ENCODE data around the gene MRPL34. TPM values are rescaled to one million over a fixed set of nuclear protein-coding genes. Genes with fewer than 3 reads are reported as not detected.

Gene MRPL34
- total RNA-seq, 1 donor from 2014 or later = 60.2 TPM

DNA sequence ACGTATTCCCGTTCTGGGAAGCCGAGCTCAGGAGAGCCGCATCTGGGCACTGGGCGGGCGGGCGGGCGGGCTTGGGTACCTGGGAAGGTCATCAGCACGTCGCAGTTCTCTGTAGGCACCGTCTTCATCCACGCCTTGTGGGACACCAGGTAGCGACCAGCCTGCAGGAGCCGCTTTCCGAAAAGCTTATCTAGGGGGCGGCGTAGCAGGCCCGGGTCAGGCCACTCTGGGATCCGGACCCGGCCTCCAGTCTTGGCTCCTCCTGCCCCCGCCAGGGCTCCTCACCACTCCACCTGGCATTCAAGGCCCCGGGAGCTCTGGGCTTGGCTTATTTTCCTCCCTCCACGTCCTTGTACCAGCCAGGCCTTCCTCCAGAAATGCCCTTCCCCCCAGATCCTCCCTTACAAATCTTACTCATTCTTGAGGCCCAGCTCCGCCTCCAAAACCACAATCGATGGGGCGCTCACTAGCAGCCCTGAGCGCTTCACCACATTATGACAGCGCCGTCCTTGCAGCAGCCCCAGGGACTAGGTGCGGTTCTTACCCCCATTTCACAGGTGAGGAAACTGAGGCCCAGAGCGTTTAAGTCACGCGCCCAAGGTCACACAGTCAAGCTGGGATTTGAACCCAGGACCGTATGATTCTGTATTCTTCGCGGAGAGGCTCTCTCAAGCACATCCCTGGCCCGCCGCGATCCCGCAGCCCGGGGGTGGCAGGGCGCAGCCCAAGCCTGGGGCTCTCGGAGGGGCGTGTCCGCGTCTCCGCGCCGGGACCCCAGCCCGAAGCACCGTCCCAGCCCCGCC lies 28.1 kb downstream of the MRPL34 start:
- no peak for DNase-seq (ENCODE audit: low spot score)
- Mint-ChIP-seq H3K4me1 (ENCODE audit: unreplicated experiment) (peaks cover 11% of the 10 kb centered on the region), H3K9me3 (ENCODE audit: unreplicated experiment) (no peaks in the 10 kb centered on the region), H3K36me3 (ENCODE audit: low read depth, unreplicated experiment) (peaks cover 17% of the 10 kb centered on the region), H3K27ac (ENCODE audit: unreplicated experiment) (no peak overlapping the region), H3K27me3 (ENCODE audit: unreplicated experiment) (peaks cover 21% of the 10 kb centered on the region), H3K4me3 (ENCODE audit: unreplicated experiment) (peak overlapping the region; percentile 86)
- TF ChIP-seq, protein P1, sequence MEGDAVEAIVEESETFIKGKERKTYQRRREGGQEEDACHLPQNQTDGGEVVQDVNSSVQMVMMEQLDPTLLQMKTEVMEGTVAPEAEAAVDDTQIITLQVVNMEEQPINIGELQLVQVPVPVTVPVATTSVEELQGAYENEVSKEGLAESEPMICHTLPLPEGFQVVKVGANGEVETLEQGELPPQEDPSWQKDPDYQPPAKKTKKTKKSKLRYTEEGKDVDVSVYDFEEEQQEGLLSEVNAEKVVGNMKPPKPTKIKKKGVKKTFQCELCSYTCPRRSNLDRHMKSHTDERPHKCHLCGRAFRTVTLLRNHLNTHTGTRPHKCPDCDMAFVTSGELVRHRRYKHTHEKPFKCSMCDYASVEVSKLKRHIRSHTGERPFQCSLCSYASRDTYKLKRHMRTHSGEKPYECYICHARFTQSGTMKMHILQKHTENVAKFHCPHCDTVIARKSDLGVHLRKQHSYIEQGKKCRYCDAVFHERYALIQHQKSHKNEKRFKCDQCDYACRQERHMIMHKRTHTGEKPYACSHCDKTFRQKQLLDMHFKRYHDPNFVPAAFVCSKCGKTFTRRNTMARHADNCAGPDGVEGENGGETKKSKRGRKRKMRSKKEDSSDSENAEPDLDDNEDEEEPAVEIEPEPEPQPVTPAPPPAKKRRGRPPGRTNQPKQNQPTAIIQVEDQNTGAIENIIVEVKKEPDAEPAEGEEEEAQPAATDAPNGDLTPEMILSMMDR (IDR thresholded peaks at IDR 0.05; ENCODE audit: unreplicated experiment) = no peak

DNA sequence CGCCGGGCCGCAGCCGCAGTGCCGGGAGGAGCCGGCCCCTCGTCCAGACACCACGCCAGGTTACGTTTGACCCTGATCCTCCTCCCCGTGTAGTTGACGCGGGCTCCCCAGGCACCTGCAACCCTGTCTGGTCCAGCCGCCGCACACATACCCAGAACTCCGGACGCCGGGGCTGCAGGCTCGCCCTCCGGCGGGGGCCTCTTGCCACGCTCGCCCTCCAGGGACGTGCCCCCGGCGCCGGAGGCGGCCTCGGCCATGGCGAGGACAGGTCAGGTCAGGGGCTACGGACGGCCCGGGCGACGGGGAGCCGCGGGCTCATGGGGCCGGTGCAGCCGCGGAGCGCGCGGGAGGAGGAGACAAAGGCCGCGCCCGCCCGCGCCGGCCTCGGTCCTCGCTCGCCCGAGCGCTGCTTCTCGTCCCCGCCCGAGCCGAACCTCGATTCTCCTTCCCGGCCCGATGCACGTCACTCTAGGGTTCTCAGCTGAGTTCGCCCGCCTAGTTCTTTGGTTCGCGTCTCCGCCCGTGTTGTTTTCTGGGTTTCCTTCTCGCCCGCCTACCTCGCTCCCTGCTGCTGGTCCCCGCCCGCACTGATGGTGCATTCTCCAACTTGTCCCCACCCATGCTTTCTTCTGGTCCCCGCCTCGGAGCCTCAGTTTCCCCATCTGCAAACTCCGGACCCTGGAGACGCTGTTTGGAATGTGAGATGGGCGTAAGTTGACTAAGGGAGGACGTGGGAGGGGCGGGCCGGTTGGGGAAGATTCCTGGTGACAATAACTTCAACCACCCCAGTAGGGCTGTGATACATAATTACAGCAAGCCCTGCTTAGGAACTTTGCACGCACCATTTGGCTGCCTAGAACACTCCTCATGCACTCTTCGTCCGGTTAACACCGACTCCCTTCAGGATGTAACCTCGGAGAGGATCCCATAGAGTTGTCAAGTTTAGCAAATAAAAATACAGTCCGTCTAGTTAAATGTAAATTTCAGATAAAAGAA lies 29.0 kb downstream of the MRPL34 start, which contains the start of gene ANO8:
Gene ANO8, minus strand, starts transcription at position 442 of the 996 bp plus-strand sequence. Its CDS starts 185 bp downstream, at position 257.
- TF ChIP-seq, protein P1 (IDR thresholded peaks at IDR 0.05; ENCODE audit: unreplicated experiment) = no peak
- DNase-seq (ENCODE audit: low spot score) = peak; percentile 92
- H3K4me3 Mint-ChIP-seq (ENCODE audit: unreplicated experiment) = peak within 1 kb of the TSS; percentile 93
- H3K27me3 Mint-ChIP-seq (ENCODE audit: unreplicated experiment) = peaks cover 25% of the 10 kb centered on the region
- H3K9me3 Mint-ChIP-seq (ENCODE audit: unreplicated experiment) = no peaks in the 10 kb centered on the region
- peak within 1 kb of the TSS; percentile 83 for H3K27ac Mint-ChIP-seq (ENCODE audit: unreplicated experiment)
- H3K4me1 Mint-ChIP-seq (ENCODE audit: unreplicated experiment) = peaks cover 11% of the 10 kb centered on the region
- H3K36me3 Mint-ChIP-seq (ENCODE audit: low read depth, unreplicated experiment) = peaks cover 17% of the 10 kb centered on the region

DNA sequence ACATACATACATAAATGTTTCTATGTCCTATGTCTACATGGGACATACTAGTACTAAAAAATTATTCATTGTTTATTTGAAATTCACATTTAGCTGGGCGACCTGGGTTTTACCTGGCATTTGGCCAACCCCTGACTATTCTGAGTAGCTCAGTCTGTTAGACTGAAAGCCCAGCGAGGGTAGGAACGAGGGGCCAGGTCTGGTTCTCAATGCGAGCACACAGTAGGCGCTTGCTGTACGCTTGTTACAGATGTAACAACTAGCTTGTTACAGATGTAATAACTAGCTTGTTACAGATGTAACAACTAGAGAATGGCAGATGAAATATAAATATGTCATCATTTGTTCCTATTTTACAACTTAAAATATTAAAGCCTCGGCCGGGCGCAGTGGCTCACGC lies 29.9 kb downstream of the MRPL34 start:
- H3K4me1 Mint-ChIP-seq (ENCODE audit: unreplicated experiment) = peaks cover 11% of the 10 kb centered on the region
- no peaks in the 10 kb centered on the region for H3K9me3 Mint-ChIP-seq (ENCODE audit: unreplicated experiment)
- H3K27me3 Mint-ChIP-seq (ENCODE audit: unreplicated experiment) = peaks cover 25% of the 10 kb centered on the region
- TF ChIP-seq, protein P1 (IDR thresholded peaks at IDR 0.05; ENCODE audit: unreplicated experiment) = no peak
- no peak for DNase-seq (ENCODE audit: low spot score)
- H3K36me3 Mint-ChIP-seq (ENCODE audit: low read depth, unreplicated experiment) = peaks cover 15% of the 10 kb centered on the region
- no peak overlapping the region for H3K4me3 Mint-ChIP-seq (ENCODE audit: unreplicated experiment)
- H3K27ac Mint-ChIP-seq (ENCODE audit: unreplicated experiment) = no peak overlapping the region

DNA sequence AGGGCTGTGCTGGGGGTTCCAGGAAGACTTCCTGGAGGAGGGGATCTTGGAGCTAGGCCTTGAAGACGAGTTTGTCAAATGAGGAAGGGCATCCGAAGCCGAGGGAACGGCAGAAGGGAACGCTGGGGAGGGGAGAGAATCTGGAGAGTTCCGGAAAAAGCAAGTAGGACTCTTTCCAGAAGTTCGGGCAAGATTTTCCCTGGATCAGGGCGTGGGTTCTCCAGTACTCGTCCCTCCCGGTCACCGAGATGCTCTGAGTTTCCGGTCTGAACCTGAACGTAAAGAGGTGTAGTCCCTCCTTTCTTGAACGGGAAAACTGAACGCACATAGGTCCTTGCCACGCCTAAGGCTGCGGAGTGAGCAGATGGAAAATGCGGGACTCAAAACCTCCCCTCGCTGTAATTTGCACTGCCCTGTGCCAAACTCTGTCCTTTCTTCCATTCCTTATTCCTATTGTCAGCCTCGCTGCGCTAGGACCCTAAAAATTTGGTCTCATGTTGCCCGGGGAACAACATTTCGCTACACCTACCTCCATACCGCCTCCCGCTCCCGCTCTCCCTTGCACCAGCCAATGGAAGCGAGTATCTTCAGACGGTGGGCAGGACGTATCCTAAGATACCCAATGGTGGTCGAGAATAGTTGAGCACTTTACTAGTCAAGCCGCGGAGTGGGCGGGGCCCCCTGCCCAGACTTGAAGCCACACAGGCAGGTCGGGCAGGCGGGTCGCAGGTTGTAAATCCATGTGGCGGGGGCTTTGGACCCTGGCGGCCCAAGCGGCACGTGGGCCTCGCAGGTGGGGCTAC lies 31.4 kb downstream of the MRPL34 start, which contains the start of gene GTPBP3:
Gene GTPBP3, plus strand, starts transcription at position 682 of the 803 bp plus-strand sequence. Its CDS starts 59 bp downstream, at position 741.
- Mint-ChIP-seq H3K27ac (ENCODE audit: unreplicated experiment) (peak within 1 kb of the TSS; percentile 95), H3K27me3 (ENCODE audit: unreplicated experiment) (peaks cover 27% of the 10 kb centered on the region), H3K4me3 (ENCODE audit: unreplicated experiment) (peak within 1 kb of the TSS; percentile 94), H3K9me3 (ENCODE audit: unreplicated experiment) (no peaks in the 10 kb centered on the region), H3K4me1 (ENCODE audit: unreplicated experiment) (peaks cover 11% of the 10 kb centered on the region), H3K36me3 (ENCODE audit: low read depth, unreplicated experiment) (peaks cover 14% of the 10 kb centered on the region)
- DNase-seq (ENCODE audit: low spot score) = peak; percentile 92
- TF ChIP-seq, protein P1 (IDR thresholded peaks at IDR 0.05; ENCODE audit: unreplicated experiment) = no peak
